HuH-7.5 (cell line): ENCODE measurements around the gene ARL6IP5.

Experiments used
- DNase-seq: peaks from one replicate; pipeline ENCODE4 v3.0.0; 2011; ENCODE audit warnings: low spot score

The ARL6IP5 gene

DNA sequence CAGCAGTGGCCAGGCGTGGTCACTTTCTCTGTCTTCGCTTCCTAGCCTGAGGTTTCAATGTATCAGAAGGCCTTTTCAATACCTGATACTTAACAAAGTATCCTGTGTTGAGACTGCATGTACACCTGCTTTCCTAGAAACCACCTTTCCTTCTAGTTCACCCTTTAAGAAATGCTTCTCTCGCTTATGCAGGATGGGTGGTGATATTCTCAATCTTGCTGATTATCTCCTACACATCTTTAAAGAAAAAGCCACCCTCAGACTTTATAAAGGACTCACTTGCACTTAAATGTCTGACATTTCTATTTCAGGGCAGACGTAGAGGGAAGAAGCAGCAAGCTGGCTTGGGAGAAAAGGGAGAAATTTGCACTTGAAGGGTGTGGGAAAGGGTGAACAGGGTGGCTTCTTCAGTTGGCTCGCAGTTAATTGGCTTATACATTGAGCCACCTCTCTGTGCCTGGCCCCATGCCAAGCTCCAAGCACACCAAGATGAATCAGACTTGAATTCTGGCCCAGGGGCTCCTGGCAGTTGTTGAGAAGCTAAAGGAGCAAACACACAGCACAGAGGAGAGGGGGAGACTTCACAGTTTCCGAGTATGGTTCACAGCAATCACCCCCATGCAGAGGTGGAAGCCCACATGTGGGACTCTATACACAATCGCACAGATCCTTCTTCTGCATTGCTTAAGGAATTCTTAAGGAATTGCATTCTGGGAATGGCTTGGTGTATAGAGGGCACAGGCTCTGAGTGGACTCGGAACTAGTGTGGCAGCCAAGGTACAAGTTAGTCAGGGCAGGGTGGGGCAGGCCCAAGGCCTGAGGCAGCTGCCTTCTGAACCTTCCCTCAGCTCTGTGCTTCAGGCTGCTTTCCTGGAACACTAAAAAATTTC lies 1.3 kb downstream of the ARL6IP5 start:
- no peak for DNase-seq

DNA sequence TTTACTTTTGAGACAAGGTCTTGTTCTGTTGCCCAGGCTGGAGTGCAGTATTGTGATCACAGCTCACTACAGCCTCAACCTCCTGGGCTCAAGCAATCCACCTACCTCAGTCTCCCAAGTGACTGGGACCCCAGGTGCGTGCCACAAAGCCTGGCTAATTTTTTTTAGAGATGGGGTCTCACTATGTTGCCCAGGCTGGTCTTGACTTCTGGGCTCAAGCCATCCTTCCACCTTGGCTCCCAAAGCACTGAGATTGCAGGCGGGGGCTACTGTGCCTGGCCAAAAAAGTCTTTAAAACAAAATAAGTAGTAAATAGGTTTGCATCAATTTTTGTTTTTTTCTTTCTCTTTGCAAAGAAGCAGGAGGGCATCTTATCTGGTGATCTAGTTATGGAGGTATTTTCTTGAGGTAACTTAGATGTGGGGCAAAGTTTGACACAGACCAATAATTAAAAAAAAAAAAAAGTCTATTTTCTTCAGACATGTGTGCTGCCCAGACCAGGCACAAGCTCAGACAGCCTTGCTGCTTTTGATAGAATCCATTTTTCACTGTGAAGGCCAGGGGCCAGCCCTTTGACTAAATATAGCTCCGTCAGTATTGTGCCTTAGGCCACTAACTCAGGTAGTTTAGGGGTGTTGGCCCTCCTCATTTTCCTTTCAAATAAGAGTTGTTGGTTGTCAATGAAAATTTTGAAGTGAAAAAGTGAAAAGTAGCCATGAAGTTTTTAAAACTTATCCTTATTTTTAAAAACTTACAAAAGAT lies 2.5 kb downstream of the ARL6IP5 start:
- no peak for DNase-seq

DNA sequence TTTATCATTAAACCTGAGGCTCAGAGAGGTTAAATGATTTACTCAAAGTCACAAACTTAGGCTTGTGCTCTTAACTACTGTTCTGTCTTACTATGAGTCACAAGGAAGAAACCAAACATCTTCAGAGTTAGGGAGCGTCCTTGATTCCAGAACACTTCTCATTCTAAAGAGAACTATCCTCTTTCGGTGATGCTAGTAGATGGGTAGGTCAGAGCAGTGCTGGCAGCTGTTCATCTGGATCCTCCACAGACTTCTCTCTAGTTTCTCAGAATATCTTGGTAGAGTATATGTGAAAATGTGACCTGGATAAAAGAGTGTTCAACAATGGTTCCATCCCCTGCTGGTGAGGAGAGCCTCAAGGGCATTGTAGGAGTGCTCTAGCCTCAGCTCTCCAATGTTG lies 3.3 kb downstream of the ARL6IP5 start:
- no peak for DNase-seq

DNA sequence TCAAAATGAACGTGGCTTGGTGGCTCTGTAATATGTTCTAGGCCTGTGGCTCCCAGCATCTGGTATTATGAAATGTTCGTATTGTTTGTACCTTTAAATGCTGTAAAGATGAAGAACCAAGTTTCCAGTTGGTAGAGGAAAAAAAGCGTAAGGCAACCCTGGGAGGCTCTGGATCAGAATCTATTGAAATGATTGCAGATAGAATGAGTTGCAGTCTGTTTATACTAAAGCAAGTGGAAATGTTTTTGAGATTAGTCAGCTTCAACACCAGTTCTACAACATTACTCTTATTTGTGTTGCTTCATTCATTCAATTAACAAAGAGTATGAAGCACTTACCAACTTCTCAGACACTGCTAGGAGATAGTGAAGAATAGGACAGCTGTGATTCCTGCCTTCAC lies 5.3 kb downstream of the ARL6IP5 start:
- no peak for DNase-seq

DNA sequence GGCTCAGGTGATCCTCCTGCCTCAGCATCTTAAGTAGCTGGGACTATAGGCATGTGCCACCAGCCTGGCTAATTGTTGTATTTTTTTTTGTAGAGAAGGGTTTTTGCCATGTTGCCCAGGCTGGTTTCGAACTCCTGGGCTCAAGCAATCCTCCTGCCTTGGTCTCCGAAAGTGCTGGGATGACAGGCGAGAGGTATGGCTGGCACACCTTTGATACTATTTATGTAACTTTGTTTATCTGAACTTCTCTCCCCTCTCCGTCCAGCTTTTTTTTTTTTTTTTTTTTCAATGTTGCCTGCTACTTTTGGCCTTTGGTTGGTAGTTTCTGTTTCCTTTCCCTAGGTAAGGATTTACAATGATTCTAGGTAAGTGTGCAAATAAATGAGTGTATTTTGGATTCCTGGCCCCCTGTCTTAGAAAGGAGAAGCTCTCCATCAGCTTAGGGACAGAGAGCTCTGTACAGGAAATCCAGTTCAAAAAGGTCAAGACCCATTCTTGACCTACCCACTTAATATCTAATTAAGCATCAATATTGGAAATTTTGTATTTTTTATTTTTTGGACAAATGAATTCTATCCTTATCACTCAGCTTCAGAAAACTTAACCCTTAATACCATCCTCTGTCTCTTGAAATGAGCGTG lies 6.8 kb downstream of the ARL6IP5 start:
- DNase-seq: no peak

DNA sequence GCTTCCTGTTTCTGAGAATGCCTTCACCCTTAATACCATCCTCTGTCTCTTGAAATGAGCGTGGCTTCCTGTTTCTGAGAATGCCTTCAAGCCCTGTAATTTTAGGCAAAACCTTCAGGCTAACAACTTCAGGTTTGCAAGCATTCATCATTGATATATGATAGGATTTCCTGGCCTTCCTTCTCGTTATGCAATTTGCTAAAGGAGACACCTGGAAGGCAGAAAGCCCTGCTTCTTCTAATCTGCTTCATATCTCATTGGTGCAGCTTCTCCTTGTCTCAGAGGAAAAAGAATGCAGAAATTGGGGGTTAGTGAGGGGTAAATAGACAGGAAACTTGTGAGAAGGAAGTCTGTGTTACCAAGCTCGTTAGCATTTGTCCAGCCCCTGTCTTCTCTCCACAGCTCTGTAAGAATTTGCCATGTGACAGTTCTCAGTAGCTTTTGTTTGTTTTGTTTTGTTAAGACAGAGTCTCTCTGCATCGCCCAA lies 7.3 kb downstream of the ARL6IP5 start:
- no peak for DNase-seq

DNA sequence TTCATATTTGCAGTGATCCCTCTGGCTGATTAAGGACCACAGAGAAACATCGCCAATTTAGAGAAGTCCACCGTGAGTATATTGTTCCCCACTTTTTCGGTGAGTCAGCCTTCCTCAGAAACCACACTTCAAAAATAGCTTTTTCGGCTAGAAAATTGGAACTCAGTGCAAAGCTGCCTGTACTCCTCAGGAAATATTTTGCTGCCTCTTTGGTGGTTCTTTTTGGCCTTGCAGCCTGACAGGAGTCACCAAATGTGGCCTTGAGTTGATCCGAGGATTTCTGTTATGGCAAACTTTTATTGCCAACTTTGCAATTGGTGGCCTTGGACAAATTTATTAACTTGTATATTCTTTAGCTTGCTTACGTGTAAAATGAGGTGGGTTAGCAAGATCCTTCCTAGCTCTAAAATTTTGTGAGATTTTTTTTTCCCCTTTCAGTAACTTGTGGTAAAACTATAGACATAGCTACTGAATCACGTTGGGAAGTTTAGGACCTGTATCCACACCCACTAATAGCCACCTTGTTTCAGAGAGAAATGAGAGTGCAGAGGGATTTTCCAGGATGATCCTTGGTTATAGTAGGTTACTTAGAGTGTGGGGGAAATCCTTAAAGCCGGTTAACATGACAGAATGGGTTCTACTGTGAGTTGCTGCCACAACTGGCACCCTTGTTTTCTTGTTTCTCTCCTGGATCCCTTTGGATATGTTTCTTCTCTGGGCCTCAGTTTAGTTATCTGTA lies 9.9 kb downstream of the ARL6IP5 start:
- DNase-seq: no peak

DNA sequence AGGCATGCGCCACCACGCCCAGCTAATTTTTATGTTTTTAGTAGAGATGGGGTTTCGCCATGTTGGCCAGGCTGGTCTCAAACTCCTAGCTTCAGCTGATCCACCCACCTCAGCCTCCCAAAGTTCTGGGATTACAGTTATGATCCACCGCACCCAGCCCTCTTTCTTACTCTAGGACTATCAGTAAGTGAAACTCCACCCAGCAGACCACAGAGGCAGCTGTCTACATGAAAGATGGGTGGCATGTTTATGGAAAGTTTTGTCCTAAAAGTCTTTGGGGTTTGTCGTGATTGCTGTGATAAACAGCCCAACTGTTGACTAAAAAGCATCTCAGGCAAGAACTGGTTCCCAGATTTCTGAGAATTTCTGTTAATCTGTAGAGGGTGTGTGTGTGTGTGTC lies 10.9 kb downstream of the ARL6IP5 start:
- DNase-seq: no peak

DNA sequence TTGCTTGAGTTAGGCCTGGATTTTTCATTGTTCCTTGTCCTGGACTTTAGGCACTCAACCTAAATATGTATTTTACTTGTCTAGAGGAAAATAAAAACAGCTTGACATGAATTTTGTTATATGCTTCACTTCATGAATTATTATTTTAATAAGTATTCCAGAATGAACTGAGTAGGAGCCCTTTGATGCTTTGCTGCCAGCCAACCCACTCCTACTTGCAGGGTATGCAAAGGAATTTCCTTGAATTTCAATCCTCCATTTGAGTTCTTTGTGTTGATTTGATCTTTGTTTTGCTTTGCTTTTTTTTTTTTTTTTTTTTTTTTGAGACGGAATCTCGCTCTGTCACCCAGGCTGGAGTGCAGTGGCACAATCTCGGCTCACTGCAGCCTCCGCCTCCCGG lies 11.6 kb downstream of the ARL6IP5 start:
- no peak for DNase-seq

DNA sequence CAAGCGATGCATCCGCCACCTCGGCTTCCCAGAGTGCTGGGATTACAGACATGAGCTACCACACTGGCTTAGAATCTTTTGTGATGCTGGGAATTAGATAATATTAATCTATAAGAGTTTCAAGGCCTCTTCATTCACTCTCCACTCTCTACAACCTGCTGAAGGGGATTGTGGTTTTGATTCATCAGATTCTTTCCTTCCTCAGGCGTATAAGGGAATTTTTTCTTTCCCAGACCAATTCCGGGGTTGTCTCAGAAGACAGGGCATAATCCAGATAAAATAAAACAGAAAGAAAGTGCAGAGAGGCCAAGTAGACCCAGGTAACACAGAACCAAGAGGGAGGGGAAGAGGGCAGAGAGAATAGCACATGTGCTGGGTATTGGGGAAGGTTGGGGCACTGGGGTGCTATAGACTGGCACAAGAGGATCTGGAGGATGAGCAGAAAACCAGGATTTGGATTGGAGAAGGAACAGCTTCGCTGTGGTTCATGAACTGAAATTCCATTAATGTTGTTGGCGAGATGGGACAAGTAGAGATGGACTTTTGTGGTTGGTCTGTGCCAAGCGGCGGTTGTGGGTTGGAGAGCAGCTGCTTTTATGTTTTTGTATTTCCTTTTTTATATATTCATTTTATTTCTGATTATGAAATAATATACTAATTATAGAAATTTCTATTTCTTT lies 12.8 kb downstream of the ARL6IP5 start:
- DNase-seq: no peak

DNA sequence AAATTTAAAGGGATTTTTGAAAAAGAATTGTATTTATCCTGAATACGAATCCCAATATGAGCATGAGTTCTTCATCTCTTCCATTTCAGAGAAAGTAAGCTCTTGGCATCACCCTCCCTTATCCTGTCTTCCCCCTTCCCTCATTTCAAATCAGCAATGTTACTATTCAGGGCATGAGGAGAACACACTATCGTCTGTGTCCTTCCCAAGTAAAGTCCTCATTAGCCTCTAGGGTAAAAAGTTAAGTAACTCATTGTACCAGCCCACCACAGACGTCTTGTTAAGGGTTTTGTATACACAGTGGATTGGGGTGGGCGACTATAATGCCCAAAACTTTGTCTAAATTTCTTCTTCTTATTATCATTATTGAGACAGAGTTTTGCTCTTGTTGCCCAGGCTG lies 14.8 kb downstream of the ARL6IP5 start:
- DNase-seq: no peak

DNA sequence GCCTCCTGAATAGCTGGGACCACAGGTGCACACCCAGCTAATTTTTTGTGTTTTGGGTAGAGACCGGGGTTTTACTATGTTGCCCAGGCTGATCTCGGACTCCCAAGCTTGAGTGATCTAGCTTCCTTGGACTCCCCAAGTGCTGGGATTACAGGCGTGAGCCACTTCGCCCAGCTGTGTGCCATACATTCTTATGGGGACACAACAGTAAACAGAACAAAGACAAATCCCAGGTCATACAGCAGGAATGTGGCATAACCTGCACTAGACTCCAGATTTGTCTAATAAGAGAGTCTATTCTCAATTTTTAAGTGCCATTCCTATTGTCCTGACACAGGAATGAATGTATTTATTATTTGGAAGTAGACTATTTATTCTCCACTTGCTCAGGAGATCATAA lies 17.6 kb downstream of the ARL6IP5 start:
- no peak for DNase-seq

DNA sequence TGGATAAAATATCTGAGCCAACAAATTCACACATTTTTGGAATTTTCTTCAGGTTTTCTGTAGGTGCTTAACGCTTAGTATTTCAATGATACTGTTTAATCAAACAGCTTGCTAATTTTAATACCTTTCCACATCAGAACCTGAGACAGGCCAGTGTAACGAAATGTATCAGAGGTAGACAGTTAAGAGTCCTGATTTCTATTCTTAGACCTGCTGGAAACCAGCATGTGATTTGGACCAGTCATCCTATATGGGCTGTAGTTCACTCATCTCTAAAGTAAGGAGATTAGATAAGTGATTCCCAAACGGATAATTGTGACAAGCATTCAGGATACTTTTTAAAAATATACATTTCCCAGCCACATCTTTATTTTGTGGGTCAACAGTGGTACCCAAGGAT lies 18.4 kb downstream of the ARL6IP5 start:
- DNase-seq: no peak

DNA sequence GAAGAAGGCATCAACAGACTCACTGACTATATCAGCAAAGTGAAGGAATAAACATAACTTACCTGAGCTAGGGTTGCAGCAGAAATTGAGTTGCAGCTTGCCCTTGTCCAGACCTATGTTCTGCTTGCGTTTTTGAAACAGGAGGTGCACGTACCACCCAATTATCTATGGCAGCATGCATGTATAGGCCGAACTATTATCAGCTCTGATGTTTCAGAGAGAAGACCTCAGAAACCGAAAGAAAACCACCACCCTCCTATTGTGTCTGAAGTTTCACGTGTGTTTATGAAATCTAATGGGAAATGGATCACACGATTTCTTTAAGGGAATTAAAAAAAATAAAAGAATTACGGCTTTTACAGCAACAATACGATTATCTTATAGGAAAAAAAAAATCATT lies 19.8 kb downstream of the ARL6IP5 start:
- no peak for DNase-seq

DNA sequence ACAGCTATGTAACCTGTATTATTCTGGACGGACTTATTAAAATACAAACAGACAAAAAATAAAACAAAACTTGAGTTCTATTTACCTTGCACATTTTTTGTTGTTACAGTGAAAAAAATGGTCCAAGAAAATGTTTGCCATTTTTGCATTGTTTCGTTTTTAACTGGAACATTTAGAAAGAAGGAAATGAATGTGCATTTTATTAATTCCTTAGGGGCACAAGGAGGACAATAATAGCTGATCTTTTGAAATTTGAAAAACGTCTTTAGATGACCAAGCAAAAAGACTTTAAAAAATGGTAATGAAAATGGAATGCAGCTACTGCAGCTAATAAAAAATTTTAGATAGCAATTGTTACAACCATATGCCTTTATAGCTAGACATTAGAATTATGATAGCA lies 20.6 kb downstream of the ARL6IP5 start:
- DNase-seq: no peak

DNA sequence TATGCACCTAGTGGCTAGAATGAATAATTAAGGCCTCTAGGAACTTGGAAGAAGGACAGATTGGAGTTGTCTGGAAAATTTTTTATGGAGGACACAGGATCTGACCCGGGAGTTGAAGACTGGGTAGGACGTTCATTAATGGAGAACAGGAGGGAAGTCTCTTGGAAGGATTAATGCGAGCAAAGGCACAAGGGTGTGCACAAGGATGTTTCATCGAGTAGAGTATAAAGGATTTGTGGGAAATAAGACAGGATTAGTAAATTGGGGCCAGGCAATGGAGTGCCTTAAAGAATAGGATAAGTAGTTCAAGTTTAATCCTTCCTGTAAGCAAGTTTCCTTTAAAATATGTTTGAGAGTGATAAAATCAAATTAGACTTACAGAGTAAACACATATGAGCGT lies 23.1 kb downstream of the ARL6IP5 start:
- DNase-seq: no peak

DNA sequence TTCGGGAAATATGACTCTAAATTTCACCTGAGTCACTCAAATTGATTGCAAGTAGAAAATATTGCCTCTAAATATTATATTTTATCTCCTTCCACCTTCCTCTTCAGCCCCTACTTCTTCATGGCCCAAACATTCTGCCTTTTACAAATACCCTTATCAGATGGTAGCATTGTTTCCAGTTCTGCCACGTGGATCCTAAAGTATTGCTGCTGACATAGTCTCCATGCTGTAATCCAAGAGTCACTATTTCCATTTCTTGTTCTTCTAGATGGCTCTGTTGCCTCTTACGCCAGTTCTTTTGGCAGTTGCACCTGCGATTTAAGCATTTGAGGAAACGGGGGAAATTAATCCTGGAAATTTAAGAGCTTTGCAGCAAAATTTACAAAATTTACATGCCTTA lies 24.1 kb downstream of the ARL6IP5 start:
- DNase-seq: no peak

DNA sequence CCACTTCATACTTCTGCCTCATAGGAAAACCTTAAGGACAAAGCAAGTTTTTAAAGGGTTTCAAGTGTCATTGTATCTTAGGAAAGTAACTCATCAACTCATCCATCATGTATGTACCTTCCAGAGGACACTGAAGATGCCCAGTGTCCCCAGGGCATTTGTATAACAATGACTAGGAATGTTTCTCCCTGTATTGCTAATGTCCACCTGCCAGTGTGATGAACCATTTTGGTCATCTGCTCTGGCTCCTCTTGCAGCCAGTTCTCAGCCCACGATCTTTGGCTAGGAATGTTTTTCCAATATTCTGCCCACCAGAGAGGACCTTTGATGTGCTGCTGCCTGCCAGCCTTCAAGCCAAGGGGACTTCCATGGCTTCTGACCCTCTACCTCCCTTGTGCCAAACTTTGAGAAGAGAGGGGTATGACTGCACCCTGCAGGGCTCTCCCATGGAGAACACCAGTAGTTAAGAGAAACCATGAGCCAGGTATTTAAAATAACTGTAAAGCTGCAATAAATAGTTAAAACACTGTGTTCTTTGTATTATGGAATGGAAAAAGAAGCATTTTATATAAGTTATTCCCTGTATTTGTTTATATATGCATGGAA lies 26.3 kb downstream of the ARL6IP5 start:
- no peak for DNase-seq

DNA sequence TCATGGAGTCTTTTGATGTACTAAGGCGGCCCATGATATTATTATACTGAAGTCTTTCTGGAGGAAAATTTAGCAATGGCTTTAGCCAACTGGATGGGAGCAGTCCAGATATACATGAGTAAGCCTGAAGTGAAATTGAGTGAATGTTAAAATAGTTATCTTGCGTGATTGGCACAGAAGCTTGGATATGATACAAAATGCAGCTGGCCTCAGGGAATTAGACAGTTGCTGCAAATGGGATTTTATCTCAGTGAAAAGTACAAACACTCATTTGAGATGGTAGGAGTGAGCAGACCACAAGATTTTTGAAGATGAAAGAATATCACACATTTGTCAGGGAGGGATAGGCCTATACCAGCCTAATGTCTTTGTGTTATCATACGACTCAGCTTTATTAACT lies 28.8 kb downstream of the ARL6IP5 start:
- DNase-seq: no peak

DNA sequence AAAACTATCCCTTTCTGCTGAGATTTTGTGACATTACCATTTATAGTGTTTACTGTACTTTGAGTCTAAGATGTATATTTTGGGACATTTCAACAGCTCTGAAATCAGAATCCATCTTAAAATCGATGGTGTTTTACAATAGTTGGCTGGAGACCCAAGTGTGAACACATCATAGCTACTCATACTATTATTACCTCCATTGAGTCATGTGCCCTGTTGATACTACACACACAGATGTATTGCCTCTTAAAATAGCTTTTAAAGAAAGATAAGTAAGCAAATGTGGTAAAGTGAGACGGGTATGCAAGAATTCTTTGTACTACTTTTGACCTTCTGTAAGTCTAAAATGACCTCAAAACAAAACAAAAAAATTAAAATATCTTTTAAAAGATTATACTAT lies 31.0 kb downstream of the ARL6IP5 start:
- DNase-seq: no peak

DNA sequence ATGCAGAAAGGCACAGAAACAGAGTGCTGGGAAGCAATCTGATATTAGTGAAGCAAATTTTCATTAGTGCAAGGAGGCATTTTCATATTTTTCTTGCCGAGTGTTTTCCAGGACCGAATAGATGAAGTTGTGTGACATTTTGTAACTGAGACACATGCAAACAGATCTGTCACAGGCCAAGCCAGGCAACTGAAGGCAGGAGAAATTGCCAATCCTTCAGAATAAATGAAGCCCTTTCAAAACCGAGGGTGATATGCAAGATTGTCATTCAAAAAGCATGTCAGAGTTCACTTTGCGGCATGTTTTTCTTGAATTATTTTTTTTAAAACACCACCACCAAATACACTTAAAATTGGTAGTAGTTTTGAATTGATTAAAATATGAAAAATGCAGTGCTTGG lies 31.4 kb downstream of the ARL6IP5 start:
- DNase-seq: no peak
